GM06990 (cell line): ENCODE results near the gene C10orf105.

Experiments used
- DNase-seq: peaks from one replicate; pipeline ENCODE4 v3.0.0-alpha.2; 2011; ENCODE audit not compliant: insufficient read length; ENCODE audit errors: extremely low read depth
- H3K27me3 ChIP-seq: replicated peaks from 2 replicates; pipeline ENCODE4 v1.6.0; 2011; ENCODE audit warnings: low read length; ENCODE audit not compliant: control insufficient read depth, insufficient read depth
- H3K36me3 ChIP-seq: 2 replicates; pipeline ENCODE4 v1.5.1; 2011; ENCODE audit warnings: low read length; ENCODE audit not compliant: control insufficient read depth, insufficient read depth
- H3K4me3 ChIP-seq: replicated peaks from 2 replicates; pipeline ENCODE4 v1.5.1; 2011; ENCODE audit warnings: low read depth, mild to moderate bottlenecking, control low read depth, low read length
- TF ChIP-seq, protein P1 (sequence below): IDR thresholded peaks from 2 replicates; pipeline ENCODE4 v1.5.1; 2011; ENCODE audit warnings: low read length, control low read depth, mild to moderate bottlenecking, inconsistent platforms; ENCODE audit not compliant: insufficient read depth, poor library complexity, severe bottlenecking

C10orf105 gene

DNA sequence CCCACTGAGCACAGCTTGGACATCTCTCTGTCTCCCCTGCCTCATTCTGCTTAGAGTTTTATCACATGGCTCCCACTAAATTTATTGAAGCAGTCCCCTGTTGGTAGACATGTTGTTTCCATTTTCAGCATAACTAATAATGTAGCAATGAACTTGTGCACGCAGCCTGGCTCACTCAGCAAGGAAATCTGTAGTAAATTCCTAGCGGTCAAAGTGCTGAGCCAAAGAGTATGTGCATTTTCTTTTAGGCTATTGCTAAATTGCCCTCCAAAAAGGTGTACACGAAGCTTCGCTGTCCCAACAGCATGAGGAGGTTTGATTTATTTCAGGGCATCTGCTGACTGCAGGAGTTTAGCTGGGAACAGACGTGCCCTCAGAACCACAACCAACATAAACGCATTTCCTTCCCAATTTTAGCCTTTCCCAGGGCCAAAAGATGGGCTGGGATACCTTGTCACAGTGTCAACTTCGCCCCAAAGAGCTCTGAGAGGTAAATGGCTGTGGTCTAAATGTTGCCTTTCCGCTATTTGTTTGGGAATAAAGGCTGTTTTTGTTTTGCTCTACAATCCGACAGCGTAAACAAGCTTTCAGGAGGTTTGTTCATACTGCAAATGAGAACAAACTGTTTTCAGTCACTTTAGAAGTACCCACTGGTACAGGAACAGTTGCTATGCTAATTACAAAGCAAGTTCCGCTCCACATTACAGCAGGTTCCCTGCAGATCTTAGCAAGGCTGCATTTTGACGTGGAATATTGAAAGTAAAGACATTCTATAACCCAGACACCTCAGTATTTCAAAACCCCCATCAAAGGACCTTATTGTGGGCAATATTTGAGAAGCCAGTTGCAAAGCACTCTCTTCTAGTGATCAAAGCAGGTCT, 37.0 kb upstream of the C10orf105 start:
- Histone ChIP-seq H3K36me3 (peaks cover 4% of the 10 kb centered on the region), H3K4me3 (no peak overlapping the region), H3K27me3 (no peaks in the 10 kb centered on the region)
- TF ChIP-seq, protein P1, sequence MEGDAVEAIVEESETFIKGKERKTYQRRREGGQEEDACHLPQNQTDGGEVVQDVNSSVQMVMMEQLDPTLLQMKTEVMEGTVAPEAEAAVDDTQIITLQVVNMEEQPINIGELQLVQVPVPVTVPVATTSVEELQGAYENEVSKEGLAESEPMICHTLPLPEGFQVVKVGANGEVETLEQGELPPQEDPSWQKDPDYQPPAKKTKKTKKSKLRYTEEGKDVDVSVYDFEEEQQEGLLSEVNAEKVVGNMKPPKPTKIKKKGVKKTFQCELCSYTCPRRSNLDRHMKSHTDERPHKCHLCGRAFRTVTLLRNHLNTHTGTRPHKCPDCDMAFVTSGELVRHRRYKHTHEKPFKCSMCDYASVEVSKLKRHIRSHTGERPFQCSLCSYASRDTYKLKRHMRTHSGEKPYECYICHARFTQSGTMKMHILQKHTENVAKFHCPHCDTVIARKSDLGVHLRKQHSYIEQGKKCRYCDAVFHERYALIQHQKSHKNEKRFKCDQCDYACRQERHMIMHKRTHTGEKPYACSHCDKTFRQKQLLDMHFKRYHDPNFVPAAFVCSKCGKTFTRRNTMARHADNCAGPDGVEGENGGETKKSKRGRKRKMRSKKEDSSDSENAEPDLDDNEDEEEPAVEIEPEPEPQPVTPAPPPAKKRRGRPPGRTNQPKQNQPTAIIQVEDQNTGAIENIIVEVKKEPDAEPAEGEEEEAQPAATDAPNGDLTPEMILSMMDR = no peak
- no peak for DNase-seq

DNA sequence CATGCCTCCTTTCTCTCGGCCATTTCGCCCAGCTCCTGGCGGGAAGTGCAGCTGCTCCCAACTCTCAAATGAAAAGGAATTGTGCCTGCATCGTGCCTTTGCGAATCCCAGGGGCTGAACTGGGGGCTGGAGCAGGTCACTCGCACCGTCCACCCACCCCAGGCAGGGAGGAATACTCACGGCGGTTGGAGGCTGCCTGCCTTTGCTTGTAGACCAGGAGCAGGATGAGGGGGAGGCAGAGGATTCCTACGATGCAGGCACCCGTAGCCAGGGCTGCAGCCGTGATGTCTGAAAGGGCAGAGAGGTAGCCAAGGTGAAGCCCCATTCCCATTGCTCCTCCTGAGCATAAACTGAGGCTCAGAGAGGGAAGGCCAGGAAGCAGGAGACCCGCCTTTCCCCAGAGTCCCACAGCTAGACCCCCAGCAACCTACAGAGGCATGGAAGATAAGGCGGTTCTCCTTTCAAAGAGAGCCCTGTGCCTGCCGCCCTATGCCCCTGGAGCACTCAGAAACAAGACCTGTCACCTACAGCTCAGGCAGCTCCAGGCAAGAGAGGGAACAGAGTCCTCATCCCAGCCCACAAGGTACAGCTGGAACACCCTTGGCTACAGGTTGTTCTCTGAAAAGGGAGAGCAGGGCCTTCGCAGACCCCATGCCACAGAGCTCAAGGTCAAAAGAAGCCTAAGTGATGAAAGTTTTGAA, 35.8 kb upstream of the C10orf105 start:
- TF ChIP-seq, protein P1 = no peak
- H3K4me3 ChIP-seq = no peak overlapping the region
- peaks cover 3% of the 10 kb centered on the region for H3K36me3 ChIP-seq
- H3K27me3 ChIP-seq = no peaks in the 10 kb centered on the region
- DNase-seq = no peak

DNA sequence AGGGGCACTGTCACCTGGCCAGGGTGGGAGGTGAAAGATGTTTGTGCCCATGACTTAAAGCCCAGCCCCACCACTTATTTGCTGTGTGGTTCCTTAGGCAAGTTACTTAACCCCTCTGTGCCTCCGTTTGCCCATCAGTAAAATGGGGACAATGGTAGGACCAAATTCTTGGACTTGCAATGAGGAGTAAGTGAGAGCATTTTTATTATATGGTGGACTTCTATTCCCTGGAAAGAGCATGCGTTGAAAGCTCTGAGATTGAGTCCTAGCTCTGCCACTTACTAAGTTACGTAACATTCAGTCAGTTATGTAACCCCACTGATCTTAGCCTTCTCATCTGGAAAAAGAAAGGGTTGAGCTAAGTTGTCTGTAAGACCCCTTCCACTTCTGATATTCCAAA, 35.0 kb upstream of the C10orf105 start:
- TF ChIP-seq, protein P1 = no peak
- no peak for DNase-seq
- peaks cover 4% of the 10 kb centered on the region for H3K36me3 ChIP-seq

DNA sequence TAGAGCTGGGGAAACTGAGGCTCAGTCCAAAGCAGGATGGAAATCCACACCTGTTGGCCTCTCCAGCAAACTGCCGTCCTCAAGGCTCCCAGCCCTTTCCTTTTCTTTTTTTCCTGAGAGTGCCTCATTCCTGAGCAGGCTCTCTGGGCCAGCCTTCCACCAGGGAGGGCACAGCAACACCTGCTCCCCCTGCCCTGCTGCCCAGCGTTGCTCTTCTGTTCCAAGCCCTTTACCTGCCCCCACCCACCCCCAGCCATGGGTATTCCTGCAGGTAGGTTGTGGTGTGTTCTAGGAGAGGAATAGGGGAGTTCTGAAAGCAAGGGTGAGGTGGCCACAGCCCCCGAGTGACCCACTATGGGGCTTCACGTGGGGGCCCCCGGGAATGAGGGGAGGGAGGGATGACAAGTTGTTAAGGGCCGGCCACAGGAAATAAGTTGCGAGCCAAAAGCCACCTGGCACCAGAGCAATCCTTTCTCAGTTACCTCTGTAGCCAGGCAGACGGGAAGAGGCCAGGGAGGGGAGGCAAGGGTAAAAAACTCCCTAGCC, 34.5 kb upstream of the C10orf105 start:
- Histone ChIP-seq H3K4me3 (no peak overlapping the region), H3K27me3 (no peaks in the 10 kb centered on the region), H3K36me3 (peaks cover 4% of the 10 kb centered on the region)
- TF ChIP-seq, protein P1 = no peak
- no peak for DNase-seq

More for the DNA sequence above, 35.0 kb upstream of the C10orf105 start:
- Histone ChIP-seq H3K27me3 (no peaks in the 10 kb centered on the region), H3K4me3 (no peak overlapping the region)

DNA sequence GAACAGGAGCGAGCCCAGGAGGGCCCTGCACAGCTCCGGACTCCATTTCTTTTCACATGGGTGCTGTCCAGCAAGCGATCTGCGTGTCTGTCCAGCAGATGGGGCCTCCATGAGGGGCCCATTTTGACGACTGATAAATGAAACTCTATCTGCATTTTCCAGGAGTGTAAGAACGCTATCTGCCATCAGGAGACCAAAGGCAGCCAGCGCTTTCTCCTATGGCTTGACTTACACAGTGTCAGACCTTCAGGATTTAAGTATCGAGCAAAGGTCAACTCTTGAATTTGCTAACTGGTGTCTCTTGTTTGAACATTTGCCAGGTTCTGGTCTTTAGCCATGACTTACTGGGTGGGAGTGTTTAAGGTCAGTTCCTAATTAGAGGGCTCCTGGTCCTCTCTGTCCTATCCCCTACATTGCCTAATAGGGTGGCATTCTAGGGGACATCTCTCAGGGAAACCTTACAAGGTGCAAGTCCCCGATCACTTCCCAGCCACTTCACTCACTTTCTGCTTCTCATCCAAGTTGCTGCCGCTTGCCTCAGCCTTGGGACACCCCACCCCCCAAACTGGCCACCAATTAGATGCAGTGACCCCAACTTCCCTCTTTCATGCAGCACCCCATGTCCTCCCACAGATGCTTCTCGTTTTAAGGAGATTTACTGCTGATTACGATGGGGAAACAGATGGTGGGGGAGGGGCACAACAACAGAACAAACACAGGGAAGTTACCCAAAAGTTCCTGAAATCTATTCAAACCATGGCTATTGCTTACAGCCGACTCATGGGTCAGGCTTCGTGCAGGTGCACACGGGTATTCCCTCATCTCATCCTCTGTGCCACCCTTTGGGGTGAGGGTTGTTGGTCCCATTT, 33.7 kb upstream of the C10orf105 start:
- no peak for DNase-seq
- Histone ChIP-seq H3K36me3 (peaks cover 4% of the 10 kb centered on the region), H3K4me3 (no peak overlapping the region), H3K27me3 (no peaks in the 10 kb centered on the region)
- TF ChIP-seq, protein P1 = no peak
